A549 (cell line): ENCODE results near the gene C3orf22.

ENCODE experiments used
- BCL3 ChIP-seq: fragments of >200 bp; sonication (Bioruptor Twin); formaldehyde crosslinking; IDR thresholded peaks from 3 replicates; pipeline ENCODE4 v1.6.1; 2016
- CBX8 ChIP-seq: fragments of 200-600 bp; sonication (generic); IDR thresholded peaks from 2 replicates; pipeline ENCODE4 v1.6.1; 2016
- CTCF ChIP-seq: fragments of >200 bp; sonication (Bioruptor Twin); formaldehyde crosslinking; IDR thresholded peaks from 3 replicates; pipeline ENCODE4 v1.5.1; 2016
- ELK1 ChIP-seq: fragments of 150-350 bp; IDR thresholded peaks from 2 replicates; pipeline ENCODE4 v1.6.1; 2014; ENCODE audit warnings: low read depth, mild to moderate bottlenecking, low read length
- EP300 ChIP-seq, 2 experiments: fragments of >200 bp; sonication (Bioruptor Twin); formaldehyde crosslinking; IDR thresholded peaks; 2 replicates in 1 of 2; 3 replicates in 1 of 2; pipeline ENCODE4 v1.6.1; 2016 to 2017
- HMGXB4 ChIP-seq: fragments of 250-450 bp; sonication (Bioruptor Pico); IDR thresholded peaks from 2 replicates; pipeline ENCODE4 v1.5.0; 2021; ENCODE audit warnings: mild to moderate bottlenecking, moderate library complexity, borderline replicate concordance
- MAX ChIP-seq: IDR thresholded peaks from 2 replicates; pipeline ENCODE4 v1.6.1; 2012
- MYC ChIP-seq: IDR thresholded peaks from 2 replicates; pipeline ENCODE4 v1.6.1; 2012; ENCODE audit warnings: mild to moderate bottlenecking, inconsistent platforms, low read length, improper control_type of control experiment, borderline replicate concordance
- NR3C1 ChIP-seq: fragments of >200 bp; sonication (Bioruptor Twin); formaldehyde crosslinking; IDR thresholded peaks from 3 replicates; pipeline ENCODE4 v1.6.1; 2017
- POLR2AphosphoS2 ChIP-seq: conservative IDR thresholded peaks from 2 replicates; pipeline ENCODE4 v1.6.1; 2012; ENCODE audit warnings: low read length, improper control_type of control experiment, inconsistent platforms
- RAD21 ChIP-seq, 2 experiments: fragments of >200 bp in 1 of 2; sonication (Bioruptor Twin) in 1 of 2; formaldehyde crosslinking in 1 of 2; IDR thresholded peaks in 1 of 2; conservative IDR thresholded peaks in 1 of 2; 2 replicates in 1 of 2; 3 replicates in 1 of 2; pipeline ENCODE4 v1.6.1; 2012 to 2018; ENCODE audit warnings: inconsistent platforms in 1 of 2
- RNF2 ChIP-seq: fragments of 200-600 bp; sonication (generic); IDR thresholded peaks from 2 replicates; pipeline ENCODE4 v1.6.1; 2016; ENCODE audit warnings: low read depth, mild to moderate bottlenecking, antibody characterized with exemption, moderate library complexity, borderline replicate concordance
- SMC3 ChIP-seq: fragments of >200 bp; sonication (Bioruptor Twin); formaldehyde crosslinking; IDR thresholded peaks from 3 replicates; pipeline ENCODE4 v1.6.1; 2018; ENCODE audit warnings: inconsistent platforms
- ZFP36 ChIP-seq: fragments of 450-650 bp; IDR thresholded peaks from 2 replicates; pipeline ENCODE4 v1.6.1; 2014; ENCODE audit warnings: borderline replicate concordance; ENCODE audit not compliant: partially characterized antibody

GRCh38 chr3:126500016-126500415 lies 58.7 kb downstream of the C3orf22 start:
- TF ChIP-seq ZFP36 (no peak), CTCF (no peak), MAX (no peak), EP300 (IDR thresholded peaks at IDR 0.05) (no peak), NR3C1 (no peak), RAD21 (conservative IDR thresholded peaks at IDR 0.05 in 1 of 2, IDR thresholded peaks at IDR 0.05 in 1 of 2) (no peak), BCL3 (no peak), HMGXB4 (CRISPR knock-in tag) (no peak), SMC3 (no peak), ELK1 (no peak), CBX8 (no peak), POLR2AphosphoS2 (no peak), RNF2 (no peak), MYC (no peak)
